NCI-H774 (cell line): ENCODE results near the gene COL12A1.
"Not testable (repeated sequence)": the region's sequence is repeated elsewhere in the genome, so short reads cannot be mapped to it uniquely, and the experiment has no call there.

Source experiments
- DNase-seq: peaks from one replicate; lab custom pipeline; 2025; lab: John Stamatoyannopoulos, UW

COL12A1 gene

DNA sequence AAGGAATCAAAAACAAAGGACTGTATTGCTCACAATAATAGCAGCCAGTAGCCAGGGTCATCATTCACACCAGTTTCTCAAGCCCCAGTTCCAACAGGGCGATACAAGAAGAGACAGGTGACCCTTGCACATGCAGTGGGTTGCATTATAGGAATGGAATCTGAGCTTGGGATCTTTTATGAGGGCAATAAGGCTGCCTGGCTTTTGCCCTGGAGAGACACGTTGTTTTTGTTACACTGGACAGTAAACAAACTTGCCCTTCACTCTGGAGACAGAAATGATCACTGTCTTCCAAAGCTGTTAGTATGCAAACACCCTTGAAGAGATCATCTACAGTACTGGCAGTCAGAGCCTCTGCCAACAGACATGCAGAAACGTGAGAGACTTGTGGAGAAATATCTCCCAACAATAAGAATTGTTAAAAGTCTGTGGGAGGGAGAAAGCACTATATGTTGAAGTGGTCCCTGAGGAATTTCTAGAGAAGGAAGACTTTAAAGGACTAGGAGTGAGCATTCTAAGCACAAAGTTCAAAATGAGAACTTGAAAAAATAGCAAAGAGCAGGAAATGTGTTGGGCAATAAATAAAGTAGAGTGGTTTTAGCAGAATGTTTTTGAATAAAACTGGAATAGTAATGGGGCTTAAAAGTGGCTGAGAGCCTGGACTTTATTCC lies 6.2 kb upstream of the COL12A1 start:
- no peak for DNase-seq

DNA sequence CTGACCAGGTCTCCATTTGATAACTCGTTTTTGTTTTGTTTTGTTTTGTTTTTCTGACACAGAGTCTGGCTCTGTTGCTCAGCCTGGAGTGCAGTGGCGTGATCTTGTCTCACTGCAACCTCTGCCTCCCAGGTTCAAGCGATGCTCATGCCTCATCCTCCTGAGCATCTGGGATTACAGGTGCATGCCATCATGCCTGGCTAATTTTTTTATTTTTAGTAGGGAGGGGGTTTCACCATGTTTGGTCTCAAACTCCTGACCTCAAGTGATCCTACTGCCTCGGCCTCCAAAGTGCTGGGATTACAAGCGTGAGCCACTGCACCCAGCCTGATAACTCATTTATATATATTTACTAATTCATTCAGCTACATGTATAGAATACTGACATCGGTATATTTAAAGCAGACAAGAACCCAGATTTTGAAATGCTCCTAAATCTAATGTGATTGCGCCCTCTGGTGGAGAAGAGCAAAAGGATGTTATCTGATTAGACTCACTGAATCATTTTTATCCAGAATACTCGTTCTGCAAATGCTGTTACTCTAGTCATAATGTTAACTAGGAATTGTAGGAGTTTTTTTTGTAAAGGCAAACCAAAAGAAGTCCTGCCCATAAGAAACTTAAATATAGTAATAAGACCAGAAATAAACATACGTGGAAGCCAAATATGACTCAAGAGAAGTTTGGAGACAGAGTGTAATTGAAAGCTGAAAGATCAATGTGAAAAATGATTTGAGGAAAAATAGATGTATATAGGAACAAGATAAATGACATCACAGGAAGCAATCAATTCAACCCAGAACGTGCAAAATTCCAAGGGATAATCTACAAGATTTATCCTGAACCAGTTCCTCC lies 5.3 kb upstream of the COL12A1 start:
- DNase-seq: peak; percentile 66

DNA sequence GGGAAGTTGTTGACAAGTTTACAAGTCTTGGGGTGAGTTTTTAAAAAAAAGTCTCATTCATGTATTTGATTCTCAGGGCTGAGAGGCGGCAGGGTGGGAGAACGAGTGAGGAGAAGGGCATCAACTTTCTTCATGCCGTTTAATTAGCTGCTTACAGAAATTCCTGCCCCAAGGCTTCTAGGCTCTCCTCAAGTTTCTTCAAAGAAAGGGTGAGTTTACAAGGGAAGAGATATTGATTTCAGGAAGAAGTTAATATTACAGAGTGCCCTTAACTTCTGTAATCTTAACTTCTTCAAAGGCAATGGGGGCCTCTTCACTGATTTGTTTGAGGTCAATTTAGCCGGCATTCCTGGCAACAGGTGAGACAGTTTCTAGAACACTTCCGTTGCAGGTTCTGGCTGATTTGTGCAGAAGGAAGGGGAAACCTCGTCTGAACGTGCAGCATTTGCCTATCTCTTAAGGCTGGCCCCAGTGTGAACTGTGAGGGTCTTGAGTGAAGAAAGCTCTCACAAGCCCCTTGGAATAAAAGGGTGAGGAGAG lies 3.4 kb upstream of the COL12A1 start:
- DNase-seq: no peak

DNA sequence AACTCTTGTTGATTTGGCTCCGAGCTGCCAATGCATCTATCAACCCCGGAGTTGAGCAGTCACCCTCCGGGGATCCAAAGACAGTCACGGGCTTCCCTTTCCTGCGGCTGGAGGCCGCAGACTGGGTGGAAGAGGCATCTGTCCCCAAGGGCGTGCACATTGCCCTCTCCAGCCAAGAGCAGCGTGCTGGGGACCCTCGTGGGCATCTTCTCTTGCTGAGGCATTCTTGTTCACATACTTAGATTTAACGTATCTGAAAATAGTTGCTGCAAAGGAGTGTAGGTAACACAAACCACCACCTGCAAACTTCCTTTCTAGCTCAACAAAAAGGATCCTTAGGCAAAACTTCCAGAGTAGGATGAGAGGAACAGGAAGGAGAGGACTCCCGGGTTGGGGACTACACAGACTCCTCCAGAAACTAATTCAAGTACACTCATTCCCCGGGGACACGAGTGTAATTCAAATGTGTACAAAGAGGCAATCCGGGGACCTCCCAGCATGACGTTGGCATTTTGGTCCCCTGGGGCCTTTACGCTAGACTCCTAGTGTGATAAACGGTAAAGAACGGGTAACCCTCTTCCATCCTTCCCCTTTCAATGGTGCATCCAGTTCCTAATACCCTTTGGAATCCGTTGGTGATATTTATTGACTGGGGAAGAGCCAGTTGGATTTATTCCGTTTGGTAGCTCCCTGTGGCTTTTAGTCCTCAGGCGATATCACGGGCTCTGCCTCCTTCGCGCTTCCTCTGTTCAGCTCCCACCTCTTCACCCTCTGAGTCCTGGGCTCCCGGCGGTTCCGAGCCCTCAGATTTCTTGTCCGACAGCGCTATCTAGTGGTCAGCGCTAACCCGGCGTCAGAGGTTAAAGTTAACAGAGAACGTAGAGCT lies 2.7 kb upstream of the COL12A1 start:
- peak; percentile 85 for DNase-seq

DNA sequence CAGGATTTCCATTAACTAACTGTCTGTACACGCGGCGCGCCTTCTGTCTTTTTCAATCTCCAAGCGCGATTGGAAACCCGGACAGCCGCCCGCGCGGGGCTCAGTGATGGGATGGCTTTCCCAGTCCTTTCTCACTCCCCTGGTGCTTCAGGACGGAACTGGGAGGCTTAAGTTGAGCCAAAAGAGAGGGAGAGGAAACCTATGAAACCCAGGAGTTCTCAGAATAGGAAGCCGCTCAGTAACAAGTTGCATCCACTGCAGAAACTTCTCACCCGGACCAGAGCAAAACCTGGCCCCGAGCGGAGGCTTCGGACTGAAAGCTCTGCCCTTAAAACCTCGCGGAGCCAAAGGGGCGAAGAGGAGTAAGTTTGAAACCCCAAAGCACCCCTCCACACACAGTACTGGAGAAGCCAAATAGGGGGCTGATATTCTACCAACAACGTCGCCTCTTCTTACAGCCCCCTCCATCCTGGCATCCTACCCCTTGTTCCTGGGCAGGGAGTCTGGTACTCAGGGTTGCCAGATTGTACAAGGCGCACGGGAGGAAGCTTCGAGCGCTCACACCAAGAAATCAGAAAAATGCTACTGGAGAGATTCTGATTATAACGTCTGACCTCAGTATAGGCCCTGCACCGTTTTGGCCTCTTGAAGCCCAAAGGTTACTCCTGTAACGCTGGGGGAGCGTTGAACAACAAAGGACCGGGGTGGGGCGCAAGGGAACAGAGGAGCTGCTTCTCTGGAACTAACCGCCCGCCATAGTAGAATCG lies 906 bp upstream of the COL12A1 start:
- DNase-seq: no peak

DNA sequence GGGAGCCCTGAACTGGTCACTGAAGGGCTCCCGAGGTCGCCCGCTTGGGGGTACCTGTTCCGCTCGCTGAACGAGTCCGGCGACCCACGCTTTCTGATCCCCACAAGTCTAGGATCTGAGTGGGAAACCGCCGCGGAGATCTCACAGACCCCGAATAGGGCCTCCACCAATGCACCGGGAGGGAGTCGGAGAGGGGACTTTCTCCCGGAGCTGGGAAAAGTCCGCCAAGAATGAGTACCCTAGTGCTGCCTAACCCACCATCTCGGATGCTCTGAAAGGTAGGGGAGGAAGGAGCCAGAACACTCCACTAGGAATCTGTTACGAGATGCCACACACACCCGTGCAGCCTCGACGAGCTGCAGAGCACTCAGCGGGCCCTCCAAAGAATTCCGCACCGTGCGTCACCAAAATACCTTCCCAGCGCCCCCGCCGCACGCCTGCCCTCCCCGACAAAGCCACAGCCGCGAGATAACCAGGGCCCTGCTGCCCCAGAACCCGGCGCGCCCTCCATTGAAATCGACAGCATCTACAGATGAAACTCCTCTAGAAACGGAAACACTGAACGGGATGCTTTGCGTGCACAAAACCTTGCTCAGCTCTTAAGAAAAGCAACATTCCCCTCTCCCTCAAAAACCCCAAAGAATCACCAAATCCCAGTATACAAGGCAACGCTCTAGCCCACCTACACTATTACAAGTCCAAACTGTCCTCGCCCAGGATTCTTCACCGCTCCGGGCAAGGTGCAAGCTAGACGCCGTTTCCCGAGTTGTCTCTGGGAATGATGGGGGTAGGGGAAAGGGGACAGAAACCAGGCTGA lies 686 bp downstream of the COL12A1 start:
- DNase-seq: no peak

DNA sequence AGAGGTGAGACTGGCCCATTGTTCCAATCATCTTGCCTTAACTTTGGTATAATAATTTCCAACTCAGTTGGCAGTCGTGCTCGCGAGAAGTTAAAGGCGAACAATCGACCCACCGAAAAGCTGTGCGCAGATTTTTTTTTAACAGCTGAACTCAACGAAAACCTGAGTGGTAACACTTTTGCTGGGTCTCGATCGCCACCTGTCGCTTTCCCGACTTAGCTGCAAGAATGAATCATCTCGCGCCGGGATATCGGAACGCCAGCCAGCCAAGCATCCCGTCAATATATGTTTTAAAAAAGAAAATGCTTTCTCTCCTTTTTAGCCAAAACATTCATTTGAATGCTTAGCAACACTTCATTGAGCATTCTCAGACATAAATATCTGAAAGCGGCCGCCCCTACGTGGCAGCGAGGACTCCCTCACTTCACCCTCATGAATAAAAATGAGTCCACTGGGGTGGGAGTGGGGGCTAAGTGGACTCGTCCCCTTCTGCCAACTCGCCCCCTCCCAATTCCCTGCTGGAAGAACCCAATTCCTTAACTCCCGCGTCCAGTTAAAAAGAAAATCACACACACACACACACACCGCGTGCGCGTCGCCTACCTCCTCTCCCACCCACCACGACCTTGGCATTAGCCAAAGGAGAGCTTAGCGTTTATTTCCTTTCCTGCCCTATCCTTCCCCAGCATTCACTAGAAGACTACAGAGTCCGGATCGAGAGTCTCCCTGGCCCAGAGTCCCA lies 1.5 kb downstream of the COL12A1 start:
- peak; percentile 55 for DNase-seq

DNA sequence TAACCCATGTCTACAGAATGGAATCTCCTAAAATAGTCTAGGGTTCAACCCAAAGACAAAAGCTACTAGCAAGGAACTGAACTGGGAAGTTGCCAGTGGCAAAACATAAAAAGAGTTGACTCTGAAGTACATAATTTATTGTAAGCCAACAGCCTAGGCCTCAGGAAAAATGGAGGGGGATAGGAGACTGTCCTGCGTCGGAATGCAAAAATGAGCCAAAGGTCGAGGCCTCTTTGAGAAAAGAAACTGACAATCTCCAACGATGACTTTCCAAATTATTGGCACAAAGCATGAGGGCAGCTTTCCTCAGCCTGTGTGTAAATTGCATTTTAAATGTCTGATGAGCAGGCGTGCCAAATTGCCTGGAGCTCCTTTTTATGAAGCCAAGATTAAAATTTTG lies 2.1 kb downstream of the COL12A1 start:
- DNase-seq: no peak

DNA sequence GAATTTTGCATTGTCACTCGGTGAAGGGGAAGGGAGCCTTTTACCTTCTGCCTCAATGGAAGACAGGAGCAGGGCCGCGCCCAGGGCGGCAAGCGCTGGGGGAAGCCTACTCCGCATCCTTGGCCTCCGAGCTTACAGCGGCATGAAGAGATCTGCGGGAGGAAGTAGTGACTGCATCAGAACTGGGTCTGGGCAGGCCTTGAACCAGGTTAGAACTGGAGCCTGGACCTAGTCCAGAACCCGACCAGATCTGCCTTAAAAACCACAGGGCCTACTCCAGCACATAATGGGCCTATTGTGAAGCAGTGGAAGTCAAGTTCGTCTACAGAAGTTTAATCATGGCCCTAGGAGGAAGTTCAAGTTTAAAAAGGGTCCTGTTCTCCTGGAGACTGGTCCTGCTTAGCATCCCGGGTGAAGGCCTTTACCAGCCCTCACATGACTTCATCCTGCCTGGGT lies 3.1 kb downstream of the COL12A1 start:
- no peak for DNase-seq

DNA sequence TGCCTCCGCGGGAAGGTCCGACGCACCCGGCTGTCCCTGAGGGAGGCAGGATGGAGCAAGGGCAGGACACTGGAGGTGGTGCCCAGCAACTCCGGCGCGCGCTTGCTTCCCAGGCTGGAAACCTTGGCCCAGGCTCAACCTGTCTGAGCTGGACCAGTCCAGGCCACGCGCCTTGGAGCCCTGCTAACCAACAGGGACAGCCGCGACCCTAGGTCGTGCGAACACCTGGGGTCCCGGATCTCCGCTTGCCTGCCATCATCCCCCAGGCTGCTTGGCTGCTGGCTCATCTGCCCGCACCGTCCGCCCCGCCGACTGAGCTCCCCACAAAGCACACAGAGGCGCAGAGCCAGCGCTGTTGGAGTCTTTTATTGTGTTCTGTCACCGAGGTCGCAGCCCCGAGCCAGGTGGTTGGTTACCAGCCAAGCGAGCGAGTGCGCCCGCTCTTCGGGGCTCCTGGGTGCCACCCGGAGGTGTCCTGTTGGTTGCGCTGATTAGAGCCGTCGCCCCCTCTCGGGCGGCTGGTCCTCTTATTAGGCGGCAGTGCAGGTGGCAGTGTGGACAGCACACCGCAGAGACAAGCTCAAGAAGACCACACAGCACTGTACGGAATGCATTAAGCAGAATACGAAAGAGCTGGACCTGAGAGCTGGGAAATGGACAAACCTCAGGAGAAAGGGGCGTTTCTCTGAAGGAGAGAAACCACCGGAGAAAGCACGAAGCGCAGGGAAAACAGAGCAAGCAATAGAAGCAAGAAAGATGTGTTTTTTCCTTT lies 3.8 kb downstream of the COL12A1 start:
- peak; percentile 16 for DNase-seq

DNA sequence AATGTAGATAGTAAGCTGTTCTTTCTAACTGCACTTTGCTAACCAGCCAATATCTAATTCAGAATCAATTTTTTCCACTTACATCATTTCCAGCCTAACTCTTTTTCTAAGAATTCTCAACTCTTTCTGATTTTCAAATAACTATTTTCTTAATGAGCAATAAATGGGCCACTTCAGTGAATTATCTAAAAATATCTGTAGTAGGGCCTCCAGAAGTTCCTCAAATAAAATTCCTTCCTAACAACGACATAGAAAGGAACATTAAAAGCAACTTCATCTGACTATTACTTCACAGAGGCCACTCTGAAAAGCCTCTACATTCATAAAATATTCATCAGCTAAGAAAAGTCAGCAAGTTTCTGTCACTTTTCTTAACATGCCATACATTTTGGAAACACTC lies 4.8 kb downstream of the COL12A1 start:
- no peak for DNase-seq

DNA sequence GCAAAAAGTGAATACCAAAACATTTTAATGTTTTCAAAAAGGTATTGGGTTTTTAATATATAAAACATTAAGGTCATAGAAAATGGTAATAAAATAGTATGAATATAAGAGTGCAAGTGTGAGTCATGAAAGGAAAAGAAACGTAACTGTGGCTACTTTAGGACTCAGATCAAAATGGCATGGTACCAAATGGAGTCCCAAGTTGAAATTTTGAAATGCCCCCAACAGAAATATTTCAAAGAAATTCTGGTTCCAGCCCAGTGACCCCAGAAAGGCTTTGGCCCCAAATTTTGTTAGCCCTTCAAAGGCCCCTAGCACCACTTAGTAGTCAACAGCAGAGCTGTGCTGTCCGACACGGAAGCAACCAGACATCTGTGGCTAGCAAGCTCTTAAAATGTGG lies 6.0 kb downstream of the COL12A1 start:
- DNase-seq: no peak

DNA sequence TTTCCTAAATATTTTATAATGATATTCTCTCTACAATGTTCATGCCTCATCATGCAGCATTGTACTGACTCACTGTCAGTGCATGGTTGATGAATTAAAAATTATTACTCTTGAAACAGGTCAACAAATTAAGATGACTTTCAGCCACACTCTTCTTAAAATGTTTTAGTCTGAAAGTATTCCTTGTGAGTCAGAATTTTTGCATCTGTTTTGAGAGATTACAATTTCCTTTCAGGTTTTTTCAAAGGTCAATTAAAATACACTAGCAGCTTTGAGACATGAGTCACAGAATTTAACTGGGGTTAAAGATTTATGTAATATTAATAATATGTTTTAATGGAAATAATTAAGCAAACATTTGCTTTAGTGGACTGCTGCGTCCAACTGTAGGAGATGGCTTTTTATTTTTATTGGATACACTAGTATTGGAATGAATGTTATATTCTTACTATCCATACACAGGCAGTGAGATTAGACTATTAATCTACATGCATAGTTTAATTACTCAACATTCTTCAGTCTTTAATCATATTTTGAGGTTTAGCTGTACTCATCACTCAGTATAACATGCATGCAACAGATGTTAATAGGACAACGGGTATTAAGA lies 9.7 kb downstream of the COL12A1 start:
- DNase-seq: no peak

DNA sequence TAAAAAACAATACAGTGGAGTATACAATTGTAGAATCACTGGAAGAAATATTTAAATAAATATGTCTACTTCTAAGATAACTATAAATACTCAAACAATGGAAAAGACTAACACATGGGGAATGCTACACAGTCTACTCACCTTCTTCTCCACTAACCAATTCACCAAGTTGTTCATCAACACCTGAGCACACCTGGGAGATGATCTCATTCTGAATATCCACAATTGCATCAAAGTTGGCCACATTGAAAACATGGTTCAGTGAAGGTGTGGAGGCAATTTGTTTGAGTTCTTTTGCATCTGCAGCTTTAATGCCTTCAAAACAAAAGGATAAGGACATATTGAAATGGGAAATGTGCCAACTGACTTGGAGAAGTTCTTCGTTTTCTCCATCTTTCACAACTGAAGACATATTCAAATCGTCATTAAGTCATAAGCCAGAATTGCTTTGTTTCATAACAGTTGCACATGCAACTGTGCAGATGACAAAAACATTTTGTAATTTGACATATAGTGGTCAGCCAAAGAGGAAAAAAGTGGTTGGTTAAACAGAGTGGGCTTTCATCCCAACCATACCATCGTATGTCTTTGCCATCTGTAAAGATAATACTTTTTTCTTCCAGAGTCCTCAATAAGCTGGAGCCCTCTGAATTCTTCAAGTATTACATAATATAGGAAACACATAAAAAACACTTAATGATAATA lies 17.5 kb downstream of the COL12A1 start:
- DNase-seq: no peak

DNA sequence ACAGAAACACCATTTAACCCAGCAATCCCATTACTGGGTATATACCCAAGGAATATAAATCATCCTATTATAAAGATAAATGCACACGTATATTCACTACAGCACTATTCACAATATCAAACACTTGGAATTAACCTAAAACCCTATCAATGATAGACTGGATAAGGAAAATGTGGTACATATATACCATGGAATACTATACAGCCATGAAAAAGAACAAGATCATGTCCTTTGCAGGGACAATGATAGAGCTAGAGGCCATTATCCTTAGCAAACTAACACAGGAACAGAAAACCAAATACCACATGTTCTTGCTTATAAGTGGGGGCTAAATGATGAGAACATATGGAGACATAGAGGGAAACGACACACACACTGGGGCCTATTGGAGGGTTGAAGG lies 19.3 kb downstream of the COL12A1 start:
- not testable (repeated sequence) for DNase-seq

DNA sequence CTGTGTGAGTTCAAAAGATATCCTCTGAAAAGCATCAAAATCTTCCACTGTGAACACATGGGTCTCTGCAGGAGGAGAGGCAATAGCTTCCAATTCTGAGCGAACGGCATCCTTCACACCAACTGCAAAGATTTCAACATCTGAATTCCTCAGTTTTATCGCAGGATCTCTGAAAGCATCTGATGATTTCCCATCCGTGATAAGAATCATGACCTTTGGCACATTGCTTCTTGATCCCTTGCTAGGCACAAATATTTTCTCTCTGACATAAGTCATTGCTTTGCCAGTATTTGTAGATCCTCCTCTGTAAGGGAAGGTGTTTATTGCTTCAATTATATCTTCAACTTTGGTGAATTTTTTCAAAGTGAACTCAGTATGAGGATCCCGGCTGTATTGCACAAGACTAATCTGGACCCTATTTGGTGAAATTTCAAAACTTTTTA lies 22.7 kb downstream of the COL12A1 start:
- DNase-seq: no peak

DNA sequence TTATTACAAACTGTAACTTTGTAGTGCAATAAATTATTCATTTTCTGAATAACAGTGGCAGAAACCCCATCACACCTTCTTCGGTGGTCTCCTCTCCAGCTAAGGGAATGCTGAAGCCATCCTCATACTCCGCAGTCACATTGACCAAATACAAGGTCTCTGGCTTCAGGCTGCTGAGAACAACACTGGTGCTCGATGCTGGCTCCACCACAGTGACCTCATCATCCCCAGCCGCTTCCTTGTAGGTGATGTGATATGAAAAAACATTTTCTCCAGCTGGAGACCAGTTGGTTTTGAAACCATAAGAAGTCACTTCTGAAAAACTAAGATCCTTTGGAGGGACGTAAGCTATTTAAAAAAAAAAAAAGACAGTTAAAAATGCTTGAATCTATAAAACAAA lies 25.0 kb downstream of the COL12A1 start:
- DNase-seq: no peak

DNA sequence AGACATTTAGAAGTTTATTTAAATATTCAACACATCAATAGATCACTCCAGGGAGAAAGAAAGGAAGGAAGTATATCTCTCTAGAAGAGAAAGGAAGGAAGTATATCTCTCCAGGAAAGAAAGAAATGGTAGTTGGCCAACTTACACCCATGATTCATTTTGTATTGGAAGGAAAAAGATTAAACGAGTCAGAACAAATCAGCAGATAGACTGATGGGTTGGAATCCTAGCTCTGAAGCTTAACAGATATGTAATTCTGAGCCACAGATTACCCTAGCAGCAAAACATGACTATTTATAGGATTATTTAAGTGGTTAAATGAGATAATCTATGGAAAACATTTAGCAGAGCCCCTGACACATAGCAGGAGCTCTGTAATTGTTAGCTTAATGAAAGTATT lies 27.1 kb downstream of the COL12A1 start:
- DNase-seq: no peak
